ENCODE data around the gene GSC2.
"Not testable (repeated sequence)": the region's sequence is repeated elsewhere in the genome, so short reads cannot be mapped to it uniquely, and the experiment has no call there.

DNA sequence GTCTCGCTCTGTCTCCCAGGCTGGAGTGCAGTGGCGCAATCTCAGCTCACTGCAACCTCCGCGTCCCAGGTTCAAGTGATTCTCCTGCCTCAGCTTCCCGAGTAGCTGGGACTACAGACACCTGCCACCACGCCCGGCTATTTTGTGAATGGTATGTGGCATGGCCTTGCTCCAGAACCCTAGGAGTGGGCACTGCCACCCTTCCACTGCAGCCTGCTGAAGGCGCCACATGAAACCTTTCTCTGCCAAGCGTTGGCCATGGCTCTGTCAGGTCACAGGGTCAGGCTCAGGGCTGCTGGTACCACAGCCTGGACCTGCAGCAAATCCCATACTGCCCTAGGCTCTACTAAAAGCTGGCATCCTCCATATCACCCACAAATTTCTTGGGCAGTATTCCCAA is 6.0 kb upstream of the GSC2 start:
- TF ChIP-seq EP300, POLR2A (IDR thresholded peaks at IDR 0.05): not testable (repeated sequence)
- TF ChIP-seq, protein P1, sequence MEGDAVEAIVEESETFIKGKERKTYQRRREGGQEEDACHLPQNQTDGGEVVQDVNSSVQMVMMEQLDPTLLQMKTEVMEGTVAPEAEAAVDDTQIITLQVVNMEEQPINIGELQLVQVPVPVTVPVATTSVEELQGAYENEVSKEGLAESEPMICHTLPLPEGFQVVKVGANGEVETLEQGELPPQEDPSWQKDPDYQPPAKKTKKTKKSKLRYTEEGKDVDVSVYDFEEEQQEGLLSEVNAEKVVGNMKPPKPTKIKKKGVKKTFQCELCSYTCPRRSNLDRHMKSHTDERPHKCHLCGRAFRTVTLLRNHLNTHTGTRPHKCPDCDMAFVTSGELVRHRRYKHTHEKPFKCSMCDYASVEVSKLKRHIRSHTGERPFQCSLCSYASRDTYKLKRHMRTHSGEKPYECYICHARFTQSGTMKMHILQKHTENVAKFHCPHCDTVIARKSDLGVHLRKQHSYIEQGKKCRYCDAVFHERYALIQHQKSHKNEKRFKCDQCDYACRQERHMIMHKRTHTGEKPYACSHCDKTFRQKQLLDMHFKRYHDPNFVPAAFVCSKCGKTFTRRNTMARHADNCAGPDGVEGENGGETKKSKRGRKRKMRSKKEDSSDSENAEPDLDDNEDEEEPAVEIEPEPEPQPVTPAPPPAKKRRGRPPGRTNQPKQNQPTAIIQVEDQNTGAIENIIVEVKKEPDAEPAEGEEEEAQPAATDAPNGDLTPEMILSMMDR (IDR thresholded peaks at IDR 0.05) = not testable (repeated sequence)

Data from ovary (tissue), 3 donors.